ENCODE results near the gene RUSC1.
"Not testable (repeated sequence)": the region's sequence is repeated elsewhere in the genome, so short reads cannot be mapped to it uniquely, and the experiment has no call there.

Gene RUSC1

DNA sequence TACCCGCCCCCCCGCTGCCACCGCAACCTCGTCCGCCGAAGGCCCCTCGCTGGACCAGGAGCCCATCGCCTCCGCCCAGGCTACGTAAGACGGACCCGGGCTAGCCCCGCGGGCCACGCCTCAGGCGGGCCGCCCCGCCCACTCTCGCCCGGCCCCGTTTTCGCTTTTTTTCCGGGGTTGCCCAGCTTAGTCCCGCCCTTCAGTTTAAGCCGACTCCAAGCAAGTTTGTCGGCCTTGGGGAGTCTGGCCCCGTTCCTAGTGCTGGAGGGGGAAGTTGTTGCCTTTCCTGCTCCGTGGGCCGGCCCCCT, 3.0 kb downstream of the RUSC1 start:
- DNase-seq = peak; percentile 80

DNA sequence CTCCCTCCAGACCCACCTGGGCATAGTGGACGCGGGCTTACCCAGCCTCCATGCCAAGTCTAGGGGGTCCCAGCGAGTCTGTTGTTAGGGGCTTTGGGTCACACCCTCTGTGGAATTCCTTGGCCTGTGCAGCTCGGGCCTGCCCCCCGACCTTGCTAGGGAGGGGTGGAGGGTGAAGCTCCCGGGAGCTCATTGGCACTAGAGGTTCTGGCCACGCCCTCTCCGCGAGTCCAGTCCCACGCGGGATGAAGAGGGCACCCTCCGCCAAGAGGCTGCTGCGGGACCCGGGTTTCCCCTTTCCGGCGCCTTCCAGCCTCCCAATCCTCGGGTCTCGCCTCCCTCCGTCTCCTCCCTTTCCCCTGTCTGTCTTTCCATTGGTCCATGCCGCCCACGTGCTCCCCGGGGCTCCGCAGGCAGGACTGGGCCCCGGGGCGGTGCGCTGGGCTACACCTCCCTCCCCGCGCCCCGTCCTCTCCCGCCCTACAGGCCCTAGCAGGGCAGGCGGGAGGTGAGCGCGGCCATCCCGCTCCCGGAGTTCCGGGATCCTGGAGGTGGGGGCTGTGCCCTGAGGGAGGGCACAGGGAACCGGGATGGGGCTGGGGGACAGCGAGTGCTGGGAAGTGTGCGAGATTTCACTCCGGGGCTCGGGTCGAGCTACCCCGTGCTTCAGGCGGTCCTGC, 3.5 kb downstream of the RUSC1 start:
- DNase-seq = peak; percentile 82

DNA sequence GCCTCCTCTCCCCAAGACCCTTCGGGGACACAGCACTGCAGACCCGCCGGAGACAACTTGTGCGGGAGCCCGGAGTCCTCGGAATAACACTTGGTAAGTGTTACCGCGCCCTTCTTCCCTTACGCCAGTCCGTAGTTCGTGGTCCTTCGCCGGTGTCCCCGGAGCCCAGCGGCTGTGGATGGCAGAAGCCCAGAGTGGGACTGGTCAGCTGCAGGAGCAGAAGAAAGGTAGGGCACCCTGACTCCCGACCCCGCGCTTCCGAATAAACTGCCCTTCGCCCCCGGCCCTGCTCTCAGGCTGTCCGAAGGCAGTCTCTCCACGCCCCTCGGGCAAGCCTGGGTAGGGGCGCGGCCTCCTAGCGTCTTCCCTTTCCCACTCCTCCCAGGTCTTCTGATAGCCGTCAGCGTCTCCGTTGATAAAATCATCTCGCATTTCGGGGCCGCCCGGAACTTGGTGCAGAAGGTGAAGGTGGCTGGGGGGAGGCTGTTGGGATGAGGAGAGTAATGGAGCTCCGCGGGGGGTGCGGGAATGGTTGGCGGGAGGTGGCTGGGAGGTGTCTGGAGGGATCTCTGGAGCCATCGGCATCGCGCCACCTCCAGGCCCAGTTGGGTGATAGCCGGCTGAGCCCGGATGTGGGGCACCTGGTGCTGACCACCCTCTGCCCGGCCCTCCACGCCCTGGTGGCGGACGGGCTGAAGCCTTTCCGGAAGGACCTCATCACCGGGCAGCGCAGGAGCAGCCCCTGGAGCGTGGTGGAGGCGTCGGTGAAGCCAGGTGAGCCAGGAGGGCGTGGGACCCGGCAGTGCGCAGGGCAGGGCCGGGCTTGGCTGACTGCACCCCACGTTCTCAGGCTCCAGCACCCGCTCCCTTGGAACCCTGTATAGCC, 4.3 kb downstream of the RUSC1 start:
- DNase-seq = no peak

DNA sequence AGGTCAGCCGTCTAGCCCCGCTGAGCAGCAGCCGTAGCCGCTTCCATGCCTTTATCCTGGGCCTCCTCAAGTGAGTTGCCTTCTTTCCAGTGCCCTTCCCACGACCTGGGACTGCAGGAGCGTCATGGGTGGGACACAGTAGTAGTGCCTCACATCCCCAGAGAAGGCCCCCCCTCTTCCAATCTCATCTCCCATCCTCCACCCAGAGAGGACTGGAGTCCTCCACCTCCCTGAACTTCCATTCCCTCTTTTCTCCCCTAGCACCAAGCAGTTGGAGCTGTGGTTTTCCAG, 4.9 kb downstream of the RUSC1 start:
- DNase-seq = no peak

DNA sequence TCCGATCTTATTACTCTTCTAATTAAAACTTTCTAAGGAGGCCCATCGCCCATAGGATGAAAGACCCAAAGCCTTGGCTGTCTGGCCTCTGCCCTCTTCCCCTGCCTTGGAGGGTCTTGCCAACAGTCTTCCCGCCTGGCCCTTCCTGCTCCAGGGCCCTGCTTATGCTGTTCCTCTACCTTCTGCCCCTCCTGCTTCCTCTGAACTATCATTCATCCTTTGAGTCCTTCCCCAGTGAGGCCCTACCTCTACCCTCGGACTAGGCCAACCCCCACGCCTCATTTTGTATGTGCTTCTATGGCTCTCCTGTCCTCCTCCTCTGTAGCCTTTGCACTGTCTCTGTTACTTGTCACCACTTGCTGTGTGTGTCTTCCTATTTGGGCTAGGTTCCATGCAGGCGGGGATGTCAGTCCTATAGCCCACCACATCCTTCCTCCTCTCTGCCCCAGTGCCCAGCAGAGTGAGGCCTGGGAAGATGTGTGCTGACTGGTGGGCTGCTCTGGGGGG, 5.4 kb downstream of the RUSC1 start:
- DNase-seq = no peak

DNA sequence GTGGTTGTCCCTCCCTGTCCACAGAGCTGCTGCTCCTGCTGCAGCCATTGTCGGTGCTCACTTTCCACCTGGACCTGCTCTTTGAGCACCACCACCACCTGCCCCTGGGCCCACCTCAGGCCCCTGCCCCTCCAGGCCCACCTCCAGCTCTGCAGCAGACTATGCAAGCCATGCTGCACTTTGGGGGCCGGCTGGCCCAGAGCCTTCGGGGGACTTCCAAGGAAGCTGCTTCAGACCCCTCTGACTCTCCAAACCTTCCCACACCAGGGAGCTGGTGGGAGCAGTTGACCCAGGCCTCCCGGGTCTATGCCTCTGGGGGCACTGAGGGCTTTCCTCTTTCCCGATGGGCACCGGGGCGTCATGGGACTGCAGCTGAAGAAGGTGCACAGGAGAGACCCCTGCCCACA, 5.9 kb downstream of the RUSC1 start:
- DNase-seq = no peak

DNA sequence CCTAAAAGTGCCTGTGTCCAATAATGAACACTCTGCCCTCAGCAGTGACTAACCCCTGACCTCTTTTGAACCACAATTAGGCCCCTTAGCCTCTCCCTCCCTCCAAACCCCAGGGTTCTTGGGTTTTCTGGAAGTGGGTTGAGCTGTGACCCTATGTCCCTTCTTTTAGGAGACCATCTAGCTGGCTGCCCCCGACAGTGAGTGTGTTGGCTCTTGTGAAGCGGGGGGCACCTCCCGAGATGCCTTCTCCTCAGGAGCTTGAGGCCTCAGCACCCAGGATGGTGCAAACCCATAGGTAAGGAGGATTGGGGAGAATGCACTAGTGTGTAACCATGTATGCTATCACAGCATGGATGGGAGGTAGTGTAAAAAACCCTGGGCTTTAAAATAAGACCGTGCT, 7.3 kb downstream of the RUSC1 start:
- no peak for DNase-seq

DNA sequence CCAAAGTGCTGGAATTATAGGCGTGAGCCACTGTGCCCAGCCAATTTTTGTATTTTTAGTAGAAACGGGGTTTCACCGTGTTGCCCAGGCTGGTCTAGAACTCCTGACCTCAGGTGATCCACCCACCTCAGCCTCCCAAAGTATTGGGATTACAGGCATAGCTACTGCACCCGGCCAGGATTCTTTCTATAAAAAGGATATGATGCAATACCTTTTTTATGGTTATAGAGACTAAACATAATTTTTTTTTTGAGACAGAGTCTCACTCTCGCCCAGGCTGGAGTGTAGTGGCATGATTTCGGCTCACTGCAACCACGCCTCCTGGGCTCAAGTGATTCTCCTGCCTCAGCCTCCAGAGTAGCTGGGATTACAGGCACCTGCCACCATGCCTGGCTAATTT, 8.2 kb downstream of the RUSC1 start:
- DNase-seq = not testable (repeated sequence)

DNA sequence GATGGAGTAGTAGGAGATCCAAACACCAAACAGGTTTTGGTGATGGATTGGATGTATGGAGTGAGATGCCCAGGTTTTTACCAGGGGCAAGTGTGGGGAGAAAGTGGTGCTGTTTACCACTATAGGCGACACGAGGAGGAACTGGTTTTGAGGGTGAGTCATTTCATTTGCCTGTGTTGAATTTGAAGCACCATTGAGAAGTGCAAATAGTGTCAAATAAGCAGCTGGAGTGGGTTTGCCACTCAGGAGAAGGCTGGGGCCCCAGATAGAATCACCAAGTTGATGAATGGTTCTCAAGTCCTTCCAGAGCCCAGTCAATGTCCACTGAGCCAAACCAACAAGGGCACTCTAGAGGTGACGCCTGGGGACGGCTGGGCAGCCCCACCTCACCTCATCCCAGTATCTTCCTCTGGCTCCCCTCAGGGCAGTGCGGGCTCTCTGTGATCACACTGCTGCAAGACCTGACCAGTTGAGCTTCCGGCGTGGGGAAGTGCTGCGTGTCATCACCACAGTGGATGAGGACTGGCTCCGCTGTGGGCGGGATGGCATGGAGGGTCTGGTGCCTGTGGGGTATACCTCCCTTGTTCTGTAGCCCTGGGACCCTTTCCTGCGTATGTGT, 9.4 kb downstream of the RUSC1 start:
- no peak for DNase-seq

DNA sequence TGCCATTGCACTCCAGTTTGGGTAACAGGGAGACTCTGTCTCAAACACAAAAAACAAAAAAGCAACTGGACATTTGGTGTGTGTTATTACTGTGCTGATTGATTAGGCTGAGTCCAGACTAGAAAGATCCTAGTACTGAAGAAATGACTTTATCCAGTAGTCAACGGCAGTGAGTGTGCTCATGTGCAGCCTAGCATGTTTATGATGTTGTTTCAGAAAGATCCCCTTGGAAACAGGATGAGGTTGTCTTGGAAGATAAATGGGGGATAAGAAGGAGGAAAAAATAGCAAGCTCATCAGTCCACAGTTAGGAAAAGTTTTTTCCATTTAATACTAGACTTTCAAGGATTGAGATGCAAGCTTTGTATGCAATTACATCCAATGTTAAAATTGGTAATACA, 14.3 kb downstream of the RUSC1 start:
- no peak for DNase-seq

DNA sequence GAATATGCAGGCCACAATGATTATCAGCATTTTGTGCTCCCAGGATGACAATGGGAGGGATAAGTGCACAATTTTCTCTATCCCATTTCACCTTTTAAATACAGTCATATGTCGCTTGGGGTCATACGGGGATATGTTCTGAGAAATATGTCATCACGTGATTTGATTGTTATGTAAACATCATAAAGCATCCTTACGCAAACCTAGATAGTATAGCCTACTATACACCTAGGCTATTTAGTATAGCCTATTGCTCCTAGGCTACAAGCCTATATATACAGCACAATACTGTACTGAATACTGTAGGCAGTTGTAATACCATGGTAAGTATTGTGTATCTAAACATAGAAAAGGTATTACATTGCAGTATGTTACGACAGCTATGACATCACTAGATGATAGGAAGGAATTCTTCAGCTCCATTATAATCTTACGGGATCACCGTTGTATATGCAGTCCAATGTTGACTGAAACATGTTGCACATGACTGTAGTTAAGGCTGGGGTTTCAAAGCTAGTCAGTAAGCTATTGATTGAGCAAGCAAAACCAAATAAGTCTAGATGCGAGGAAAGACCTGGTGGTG, 18.9 kb downstream of the RUSC1 start:
- DNase-seq = no peak

DNA sequence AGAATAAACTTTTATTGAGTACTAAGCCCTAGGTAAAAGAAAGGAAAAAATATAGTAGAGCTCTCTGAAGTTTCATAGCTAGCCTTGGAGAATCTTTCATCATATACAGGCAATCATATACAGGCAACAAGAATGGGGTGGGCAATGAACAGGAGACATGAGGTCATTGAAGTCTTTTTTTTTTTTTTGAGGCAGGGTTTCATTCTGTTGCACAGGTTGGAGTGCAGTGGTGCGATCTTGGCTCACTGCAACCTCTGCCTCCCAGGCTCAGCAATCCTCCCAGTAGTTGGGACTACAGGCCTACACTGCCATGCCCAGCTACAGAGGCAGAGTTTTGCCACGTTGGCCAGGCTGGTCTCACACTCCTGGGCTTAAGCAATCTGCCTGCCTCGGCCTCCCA, 22.1 kb downstream of the RUSC1 start:
- no peak for DNase-seq

DNA sequence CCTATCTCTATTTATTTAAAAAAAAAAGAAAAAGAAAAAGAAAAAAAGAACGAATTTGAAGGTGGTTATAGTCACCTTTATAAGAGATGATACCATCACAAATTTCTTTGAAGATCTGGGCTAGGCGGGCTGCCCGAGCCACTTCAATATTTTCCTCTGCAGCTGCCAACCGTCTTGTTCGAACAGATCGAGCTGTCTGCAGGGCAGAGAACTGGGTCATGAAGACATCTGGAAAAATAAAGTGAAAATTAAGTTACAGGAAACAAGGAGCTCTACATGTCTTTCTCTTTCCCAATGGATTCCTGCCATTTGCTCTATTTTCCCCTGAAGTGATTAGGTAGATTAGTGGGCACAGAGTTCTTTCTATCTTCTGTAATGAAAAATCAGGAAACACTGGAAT, 31.9 kb downstream of the RUSC1 start:
- no peak for DNase-seq

DNA sequence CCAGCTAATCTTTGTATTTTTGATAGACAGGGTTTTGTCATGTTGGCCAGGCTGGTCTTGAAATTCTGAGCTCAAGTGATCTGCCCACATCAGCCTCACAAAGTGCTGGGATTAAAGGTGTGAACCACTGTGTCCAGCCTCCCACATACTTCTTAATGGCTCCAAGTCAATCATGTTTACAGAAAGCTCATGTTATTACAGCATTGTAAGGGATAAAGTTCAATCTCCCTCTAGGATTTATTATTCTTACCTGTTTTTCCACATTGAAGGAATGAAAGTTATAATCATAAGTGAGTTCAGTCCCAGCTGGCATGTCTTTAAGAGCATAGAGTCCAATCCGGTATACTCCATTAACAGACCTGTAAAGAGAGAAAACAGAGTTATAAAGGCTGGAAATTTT, 39.4 kb downstream of the RUSC1 start:
- no peak for DNase-seq

DNA sequence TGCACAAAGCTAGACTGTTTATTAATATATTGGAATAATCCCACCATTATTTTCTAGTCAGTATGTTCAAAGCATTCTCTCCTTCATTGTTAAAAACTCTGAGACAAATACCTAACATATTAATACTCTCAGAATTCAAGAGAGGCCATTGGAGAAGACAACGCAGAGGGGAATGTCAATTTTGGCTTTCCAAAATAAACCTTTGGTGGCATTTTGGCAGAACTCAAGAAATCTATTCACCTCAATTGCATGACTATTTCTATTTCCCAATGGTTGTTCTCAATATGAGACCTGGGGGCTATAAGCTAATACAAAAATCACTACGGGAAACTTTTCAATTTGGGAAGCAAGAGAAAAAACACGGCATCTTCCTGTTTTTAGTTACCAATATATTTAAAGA, 58.5 kb downstream of the RUSC1 start:
- no peak for DNase-seq

DNA sequence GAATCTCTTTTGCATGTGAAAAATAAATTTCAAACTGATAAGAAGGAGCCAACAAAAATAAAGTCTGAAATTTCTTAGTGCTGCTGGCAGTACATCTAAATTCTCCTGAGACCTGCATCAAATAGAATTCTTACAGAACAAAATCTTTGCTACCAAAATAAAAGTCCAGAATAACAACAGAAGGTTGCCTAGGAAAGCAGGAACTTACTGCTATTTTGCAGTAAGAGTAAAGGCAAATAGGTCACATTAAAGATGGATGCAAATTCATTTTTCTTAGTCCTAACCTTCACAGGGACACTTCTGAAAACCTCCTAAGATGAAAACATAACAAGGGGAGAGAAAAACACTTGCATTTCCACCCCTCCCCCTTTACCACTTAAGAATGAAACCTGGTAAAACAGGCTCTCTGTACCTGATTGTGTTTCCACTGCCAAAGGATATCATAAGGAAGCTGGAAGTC, 59.0 kb downstream of the RUSC1 start:
- no peak for DNase-seq
